Measurements from ENCODE around the gene PLCB2.

DNA sequence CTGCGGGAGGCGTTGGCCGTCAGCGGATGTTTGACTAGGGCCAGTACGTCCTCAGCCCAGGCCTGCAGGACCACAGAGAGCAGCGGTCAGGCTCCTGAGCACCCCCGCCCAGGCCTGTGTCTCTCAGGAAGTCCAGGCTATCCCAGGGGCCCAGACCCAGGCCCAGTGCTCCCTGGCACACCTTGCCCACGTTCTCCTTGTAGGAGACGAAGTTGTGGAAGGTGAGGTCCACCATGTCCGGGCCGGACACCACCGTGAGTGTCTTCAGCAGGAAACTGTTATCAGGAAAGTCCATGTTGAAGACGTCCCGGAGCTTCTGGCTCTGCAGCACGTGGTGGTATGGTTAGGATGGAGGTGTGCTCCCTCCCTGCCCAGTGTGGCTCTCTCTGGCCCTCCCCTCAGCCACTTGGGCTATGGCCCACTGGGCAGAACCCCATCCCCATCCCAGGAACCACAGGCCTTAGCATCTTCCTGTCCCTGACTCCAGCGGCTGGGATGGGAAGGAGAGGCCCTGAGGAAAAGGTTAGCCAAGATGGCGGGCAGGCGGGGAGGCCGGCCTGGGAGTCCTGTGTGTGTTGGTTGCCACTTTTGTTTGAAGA is 5.3 kb downstream of the PLCB2 start:
- TF ChIP-seq, protein P1, sequence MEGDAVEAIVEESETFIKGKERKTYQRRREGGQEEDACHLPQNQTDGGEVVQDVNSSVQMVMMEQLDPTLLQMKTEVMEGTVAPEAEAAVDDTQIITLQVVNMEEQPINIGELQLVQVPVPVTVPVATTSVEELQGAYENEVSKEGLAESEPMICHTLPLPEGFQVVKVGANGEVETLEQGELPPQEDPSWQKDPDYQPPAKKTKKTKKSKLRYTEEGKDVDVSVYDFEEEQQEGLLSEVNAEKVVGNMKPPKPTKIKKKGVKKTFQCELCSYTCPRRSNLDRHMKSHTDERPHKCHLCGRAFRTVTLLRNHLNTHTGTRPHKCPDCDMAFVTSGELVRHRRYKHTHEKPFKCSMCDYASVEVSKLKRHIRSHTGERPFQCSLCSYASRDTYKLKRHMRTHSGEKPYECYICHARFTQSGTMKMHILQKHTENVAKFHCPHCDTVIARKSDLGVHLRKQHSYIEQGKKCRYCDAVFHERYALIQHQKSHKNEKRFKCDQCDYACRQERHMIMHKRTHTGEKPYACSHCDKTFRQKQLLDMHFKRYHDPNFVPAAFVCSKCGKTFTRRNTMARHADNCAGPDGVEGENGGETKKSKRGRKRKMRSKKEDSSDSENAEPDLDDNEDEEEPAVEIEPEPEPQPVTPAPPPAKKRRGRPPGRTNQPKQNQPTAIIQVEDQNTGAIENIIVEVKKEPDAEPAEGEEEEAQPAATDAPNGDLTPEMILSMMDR (IDR thresholded peaks at IDR 0.05) = no peak
- no peak for TF ChIP-seq POLR2A (IDR thresholded peaks at IDR 0.05)
